Brain pericyte (primary cell): ENCODE results near the gene TMEM97.

Experiments
- DNase-seq: peaks from one replicate; pipeline ENCODE4 v3.0.0-alpha.2; 2012; ENCODE audit warnings: low read depth, low spot score

Gene TMEM97

DNA sequence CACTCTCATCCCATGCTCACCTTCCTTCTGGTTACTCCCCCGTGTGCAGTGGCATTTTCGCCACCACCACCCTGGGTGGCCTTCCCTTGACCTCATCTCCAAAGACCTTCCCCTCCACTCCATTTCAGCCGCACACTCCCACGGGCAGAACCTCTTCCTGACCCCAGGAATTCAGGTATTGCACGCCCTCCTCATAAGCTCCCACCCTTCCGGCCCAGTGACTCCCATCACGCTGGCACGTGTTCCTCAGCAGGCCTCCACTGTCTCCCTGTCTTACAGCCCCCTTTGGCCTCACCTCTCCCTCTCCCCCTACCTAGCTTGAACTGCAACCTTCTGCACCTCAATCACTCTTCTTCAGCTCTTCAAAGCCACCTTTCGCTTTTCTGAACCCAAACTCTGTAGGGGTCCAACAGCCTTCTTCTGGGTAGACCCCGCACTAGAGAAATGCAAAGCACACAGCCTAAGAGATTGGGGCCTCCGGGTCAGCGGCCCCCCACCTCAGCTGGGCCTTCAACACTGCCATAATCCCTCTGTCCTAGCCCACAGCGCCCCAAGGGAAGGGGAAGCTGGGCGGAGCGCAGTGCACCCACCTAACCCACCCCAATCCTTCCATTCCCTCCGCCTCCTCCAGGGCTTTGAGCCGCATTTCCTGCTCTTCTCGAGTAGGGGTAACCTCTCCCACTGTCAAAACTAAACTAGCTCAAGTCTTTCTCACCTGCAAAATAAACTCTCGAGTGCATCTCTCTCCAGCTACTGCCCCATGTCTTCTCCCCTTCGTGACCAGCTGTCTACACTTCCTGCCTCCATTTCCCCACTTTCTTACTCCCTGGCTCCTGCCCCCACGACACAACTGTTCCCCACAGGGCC, 1.7 kb upstream of the TMEM97 start:
- DNase-seq, result no peak

DNA sequence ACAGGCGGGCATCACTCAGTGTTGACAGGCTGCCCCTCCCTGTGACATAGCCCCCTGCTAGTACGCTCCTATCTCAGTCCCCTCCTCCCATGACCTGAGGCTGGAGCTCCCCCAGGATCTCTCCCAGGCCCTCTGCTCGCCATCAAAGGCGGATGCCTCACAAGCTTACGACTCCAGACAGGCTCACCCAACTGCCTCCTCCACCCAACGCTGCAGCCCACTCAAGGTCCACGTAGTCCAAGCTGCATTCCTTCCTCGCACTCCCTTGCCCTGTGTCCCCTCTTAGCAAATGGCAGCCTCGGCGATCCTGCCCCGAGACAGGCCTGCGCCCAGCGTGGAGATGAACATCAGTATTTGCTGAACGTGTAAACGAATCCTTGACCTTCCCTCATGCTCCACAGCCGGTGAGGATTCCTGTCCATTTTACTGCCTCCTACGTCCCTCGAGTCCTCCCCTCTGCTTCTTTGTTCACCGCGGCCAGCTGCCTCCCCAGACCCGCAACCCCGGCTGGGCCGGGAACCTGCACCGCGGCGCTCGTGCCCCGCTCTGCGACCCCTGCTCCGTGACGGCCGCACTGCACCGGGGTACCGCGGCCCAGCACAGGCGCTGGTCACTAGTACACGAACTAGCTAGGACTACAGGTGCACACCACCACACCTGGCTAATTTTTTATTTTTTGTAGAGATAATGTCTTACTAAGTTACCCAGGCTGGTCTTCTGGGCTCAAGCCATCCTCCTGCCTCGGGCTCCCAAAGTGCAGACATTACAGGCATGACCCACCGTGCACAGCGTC, 838 bp upstream of the TMEM97 start:
- DNase-seq, result no peak

DNA sequence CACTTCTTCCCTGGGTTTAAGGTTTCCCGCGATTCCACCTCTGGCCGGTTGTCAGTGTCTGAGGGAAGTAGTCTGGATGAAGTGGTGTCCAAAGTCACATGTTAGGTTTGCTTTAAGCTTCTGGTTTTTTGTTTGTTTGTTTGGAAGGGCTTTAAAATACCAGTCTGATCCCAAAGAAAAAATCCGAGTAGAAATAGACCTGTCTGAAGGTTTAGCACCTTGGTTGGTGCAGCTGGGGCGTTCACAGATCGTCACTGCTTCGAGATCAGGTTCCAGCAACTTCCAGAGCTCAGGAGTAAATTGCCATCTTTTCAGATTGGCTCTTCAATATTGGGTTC, 567 bp downstream of the TMEM97 start:
- DNase-seq, result no peak

DNA sequence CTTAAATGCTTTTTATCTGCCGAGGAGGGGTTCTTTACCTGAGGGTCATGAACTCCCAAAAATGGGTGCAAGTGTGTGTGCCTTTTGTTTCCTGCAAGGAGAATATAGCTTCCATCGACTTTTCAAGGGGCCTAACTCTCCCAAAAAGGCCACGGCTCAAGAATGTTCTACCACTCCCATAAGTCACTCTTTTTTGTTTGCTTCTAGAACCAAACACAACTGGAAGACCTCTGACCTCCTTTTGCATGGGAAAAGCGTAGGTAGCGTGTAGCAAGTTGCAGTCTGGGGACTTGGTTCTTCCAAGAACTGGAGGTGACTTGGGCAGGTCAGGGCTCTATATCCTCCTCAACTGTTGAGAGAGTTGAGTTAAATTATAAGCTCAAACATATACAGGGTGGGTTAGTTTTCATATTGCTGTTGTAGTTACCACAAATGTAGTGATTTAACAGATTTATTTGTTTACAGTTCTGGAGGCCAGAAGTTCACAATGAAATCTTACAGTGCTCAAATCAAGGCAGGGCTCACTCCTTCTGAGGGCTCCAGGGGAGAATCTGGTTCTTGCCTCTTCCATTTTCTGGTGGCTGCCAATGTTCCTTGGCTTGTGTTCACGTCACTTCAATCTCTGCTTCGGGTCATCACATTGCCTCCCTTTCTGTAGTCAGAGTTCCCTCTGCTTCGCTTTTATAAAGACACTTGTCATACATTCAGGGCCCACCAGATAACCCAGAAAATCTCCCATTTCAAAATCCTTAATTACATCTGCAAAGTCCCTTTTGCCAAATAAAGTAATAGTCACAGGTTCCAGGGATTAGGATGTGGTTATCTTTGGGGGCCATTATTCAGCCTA, 1.4 kb downstream of the TMEM97 start:
- no peak for DNase-seq

DNA sequence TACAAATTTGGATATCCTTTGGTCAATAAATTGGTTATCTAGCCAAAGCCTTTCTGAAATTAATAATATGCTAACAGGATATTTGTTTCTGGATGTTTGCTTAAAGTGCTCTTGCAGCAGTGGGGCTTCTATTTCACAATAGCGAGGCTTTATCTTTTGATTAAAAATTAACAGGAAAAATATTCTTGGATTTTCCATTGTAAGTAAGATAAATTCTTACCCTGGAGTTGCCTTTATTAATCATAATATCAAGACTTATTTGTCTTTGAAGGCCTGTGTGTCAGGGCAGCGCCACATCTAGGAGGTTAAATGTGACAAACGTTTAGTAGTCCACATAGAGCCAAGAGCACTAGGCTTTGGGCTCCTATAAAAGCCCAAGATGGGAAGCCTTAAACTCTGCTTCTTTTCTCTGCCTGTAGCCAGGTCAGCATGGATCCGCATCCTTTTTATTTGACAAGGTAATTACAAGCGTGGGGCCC, 5.3 kb downstream of the TMEM97 start:
- no peak for DNase-seq

DNA sequence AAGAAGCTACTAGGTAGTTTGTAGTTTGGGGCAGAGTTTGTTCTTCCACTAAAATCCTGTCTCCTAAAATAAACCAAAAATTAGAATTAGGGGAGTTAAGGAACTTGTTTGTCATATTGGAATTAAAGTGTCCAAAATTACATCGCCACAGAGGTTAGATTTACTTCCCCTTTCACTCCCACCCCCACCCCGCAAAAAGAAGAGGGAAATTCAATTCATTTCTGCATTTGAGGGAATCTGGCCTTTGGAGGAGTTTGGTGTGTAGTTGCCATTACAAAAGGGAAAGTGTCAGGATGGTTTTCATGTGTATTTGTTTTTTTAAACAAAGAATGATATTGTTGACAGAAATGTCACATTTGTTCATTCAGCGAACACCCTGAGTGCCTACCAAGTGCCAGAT, 5.8 kb downstream of the TMEM97 start:
- DNase-seq, result no peak

DNA sequence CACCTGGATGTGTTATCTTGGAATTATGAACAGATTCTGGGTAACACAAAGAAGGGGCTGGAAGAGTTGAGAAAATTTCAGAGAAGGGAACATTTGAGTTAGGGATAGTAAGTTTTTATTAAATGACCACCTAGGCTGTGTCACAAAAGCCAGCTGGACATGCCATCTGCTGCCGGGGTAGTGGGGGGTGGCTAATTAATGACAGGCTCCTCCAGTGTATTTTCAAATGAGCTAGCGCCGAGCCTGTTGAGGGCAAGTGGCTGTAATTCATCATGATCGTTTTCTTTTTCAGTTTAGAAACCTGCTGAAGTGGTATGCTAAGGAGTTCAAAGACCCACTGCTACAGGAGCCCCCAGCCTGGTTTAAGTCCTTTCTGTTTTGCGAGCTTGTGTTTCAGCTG, 6.2 kb downstream of the TMEM97 start:
- no peak for DNase-seq

DNA sequence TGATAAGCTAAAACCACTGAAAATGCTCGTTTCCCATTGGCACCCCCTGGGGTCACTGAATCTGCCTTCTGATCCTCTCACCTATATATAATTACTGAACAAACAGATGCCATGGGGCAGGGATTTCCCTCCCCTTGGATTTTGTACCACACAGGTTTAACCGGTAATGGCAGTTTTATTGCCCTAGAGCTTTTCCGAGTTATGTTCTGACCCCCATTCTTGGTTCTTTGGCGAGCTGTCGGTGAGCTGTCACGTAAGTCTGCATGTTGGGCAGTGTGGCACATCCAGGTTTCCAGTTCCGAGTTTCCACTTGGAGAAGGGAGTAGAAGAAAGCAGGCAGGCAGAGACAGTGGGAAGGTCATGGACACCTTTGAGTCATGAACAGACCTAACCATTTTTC, 7.1 kb downstream of the TMEM97 start:
- no peak for DNase-seq

DNA sequence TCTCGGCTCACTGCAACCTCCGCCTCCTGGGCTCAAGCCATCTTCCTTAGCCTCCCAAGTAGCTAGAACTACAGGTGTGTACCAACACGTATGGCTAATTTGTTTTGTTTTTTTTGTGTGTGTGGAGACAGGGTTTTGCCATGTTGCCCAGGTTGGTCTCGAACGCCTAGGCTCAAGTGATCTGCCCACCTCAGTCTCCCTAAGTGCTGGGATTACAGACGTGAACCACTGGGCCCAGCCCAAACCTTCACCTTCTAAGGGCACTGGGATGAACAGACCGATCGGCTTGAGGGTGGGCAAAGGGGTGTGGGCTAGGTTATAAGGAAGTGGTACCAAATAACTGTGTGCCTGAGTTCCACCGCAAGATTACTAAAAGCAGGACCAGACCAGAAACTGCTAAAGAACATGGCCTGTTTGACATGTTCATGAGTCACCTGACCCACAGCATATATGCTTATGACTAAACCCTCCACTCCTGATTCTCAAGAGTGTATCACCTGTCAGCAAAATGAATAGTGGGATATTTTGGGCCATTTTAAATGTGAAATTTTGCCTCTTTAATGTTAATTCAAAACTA, 8.1 kb downstream of the TMEM97 start:
- DNase-seq, result no peak

DNA sequence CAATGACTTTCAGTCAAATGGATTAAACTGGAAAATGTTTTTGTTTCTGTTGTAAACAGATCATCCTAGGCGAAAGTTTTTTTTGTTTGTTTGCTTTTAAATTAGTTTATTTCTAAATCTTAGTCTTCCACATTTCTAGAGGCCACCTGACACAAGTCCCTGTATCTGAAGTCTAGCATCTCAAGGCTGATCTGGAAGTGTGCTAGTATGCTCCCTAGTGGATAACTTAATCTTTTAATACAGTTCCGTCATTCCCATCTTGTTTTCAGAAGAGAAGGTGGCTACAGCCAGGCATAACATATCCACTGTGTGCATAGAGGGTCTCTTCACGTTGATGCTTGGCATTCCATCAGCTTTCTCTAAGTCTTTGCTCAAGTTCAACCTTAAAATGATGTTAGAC, 8.7 kb downstream of the TMEM97 start:
- no peak for DNase-seq

DNA sequence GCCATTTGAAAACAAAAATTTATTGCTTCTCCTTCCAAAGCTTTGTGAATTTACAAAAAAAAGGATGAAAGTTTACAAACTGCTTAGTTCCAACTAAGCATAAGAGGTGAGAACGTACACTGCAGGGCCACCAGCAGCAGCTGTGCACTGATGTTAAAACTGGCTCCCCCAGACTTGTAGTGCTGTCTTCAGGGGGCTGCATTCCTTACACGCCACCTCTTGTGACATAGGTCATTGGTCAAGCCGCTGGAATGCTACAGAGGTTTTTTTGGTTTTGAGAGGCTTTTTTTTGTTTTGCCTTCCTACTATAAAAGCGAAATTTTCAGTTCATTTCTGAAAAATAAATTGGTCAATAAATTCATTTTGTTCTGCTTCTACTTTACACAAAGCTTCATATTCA, 9.3 kb downstream of the TMEM97 start:
- DNase-seq, result no peak

DNA sequence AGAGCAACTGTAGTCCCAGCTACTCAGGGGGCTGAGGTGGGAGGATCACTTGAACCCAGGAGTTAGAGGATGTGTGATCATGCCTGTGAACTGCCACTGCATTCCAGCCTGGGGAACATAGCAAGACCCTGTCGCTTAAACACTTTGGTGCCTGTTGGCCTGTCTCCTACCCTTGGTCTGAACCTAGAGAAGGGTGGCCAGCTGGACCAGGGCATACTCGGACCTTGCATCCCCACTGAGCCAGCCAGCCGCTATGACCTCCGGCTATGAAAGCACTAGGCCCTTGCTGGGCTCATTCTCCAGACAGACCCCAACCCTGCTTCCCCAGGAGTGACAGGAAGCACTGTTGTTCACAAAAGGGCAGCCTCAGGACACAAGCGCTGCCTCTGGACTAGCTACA, 11.7 kb downstream of the TMEM97 start:
- DNase-seq, result no peak

DNA sequence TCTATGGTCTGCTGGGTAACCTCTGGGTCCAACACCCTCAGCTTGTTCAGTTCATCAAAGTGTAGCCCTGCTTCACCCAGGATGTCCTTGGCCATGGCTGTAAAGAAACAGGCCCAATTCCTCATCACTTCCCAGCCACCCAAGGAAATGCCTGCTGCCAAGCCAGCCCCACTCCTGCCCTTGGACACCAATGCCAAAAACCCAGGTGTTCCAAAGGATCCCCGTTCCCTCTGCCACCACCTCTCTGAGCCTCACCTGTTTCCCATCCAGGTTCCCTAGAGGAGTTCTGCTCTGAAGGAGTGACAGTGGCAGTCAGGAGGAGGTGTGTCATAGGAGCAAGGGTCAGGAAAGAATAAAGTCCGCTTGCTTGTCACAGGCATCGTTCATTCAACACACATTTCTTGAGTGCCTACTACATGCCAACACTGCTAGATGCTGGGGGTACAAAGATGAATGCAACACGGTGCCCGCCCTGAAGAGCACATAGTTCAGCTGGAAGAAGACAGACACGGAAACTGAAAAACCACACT, 13.0 kb downstream of the TMEM97 start:
- DNase-seq, result no peak

DNA sequence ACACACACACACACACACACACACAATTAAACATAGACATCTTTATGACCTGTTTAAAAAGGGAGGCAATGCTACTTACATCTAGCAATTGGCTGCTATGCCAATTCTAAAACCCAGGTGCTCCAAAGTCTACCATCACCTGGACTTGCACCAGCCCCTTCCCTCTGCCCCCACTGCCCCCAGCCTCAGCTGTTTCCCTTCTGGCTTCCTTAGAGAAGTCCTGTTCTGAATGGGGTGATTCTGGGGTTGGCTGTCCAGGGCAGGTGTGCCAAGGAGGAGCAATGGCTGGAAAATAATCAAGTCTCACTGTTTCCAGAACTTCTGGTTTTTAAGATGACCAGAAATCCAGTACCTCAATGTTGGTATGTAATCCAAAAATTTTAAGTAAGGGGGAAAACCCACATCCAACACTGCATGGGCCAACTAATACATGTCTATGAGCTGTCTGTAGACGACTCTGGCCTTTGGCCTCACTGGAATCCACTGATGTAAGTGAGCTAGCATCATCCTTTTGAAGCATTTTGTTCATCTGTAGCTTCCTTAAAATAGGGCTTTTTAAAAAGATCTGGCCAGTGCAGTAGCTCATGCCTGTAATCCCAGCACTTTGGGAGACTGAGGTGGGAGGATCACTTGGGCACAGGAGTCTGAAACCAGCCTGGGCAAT, 14.2 kb downstream of the TMEM97 start:
- DNase-seq, result no peak

DNA sequence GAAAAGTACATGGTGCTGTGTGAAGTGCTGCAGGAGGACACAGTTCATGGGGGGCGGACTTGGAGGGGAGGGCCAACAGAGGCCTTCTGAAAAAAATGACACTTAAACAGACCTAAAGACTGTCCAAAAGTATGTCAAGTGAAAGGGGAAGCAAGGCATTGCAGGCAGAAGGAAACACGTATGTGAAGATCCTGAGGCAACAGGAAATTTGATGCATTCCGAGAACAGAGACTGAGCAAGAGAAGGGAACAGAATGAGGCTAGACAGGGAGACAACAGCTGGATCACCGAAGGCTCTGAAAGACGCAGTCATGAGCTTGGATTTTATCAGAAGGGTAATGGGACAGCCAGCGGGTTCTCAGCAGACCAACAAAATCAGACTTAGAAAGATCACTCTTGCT, 15.2 kb downstream of the TMEM97 start:
- DNase-seq, result no peak

DNA sequence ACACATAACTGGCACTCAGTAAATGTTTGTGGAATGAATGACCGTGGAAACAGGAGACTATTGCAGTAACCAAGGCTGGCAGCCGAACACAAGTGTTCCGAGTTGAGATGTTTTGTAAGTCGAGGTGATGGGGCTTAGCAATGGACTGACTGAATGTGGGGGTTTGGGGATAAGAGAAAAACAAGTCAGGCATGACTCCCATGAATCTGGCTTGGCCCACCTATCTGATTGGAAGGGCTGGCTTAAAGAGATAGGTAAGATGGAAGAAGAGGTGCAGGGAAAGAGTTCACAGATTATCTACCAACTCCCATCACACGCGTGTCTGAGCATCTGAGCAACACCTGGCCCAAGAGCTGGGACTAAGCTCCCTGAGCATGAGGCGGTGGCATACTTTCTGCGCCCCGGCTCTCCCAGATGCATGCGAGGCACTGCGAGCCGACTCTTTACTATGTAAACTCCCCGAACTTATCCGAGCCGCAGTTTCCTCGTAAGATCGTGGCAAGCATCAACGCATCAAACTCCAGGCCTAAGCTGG, 15.7 kb downstream of the TMEM97 start:
- no peak for DNase-seq

DNA sequence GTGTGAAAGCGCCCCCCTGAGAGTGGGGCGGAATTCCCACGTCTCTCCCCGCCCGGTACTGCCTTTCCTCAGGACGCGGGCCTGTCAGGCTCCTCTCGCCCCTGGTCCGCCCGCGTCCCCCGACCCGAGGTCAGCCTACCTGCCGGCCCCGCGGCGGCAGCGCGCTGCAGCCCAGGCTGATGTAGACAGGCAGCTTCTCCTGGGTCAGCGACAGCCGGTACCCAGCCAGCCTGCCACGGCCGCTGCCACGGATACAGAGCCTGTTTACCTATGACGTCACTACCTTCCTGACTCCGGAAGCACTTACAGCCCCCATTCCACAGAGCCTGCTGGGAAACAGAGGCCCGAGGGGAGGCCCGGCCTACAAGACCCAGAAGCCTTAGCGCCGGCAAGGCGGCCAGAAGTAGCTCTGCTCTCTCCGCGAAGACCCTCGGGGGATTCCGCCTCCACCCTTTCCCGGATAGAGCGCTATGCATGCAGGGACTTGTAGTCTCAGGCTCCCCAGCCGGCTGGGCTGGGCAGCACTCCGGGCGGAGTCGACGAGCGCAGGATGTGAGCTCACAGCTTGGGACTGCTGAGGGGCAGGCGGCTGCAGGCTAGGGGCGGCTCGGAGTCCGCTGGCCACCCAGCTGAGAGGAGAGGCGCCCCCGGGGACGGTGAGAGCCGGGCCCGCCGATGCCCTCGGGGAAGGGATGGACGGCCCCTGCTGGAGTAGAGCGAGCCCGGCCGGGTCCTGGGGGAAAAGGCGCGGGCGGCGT, 16.4 kb downstream of the TMEM97 start, which contains the start of the genes IFT20 and TNFAIP1:
TSS of gene IFT20 (minus strand) at position 272 of the 758 bp plus-strand sequence. CDS start 3,487 bp downstream, outside the sequence.
TSS of gene TNFAIP1 (plus strand) at position 561 of the 758 bp plus-strand sequence. CDS start 3,761 bp downstream, outside the sequence.
- DNase-seq, result peak; percentile 99

DNA sequence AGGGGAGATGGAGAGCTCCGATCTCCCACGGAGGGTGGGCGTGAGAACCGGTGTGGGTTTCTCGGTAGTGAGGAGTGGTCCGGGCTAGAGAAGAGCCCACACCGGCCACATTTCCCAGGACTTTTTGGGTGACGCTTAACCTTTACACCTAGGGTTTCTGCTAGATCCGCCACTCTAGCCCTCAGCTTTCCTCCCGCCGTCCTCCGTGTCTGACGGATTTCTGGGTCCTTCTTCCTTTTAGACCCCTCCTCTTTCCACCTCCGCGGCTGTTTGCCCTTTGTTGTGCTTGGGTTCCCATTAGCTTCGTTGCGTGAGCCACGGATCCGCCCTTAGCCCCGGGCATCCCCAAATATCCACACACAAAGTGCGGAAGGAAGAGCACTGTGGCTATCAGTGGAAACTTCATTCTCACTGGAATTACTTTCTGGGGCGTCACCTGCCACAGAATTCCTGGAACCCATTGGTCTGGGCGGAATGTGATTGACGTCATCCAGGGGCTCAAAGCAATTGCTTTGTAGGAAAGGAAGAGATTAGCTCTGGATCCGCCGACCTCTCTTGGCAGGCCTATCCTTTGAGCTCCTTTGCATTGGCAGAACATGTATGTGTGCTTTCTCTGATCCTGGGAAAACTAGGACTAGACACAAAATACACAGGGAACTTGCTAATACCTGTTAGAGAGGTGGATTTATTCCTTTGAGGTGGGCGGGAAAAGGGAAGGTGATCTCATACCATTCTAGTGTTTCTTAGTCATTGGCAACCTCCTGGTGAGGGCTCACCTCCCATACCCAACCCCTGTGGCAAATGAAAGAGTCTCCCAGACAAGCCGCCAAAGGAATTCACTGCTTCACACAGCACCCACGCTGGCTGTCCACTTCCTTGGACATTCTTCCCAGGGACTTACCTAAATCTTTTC, 17.2 kb downstream of the TMEM97 start:
- DNase-seq, result no peak
